ENCODE results near the gene KIAA0408. TPM values are rescaled to one million over a fixed set of nuclear protein-coding genes. Genes with fewer than 3 reads are reported as not detected.

The KIAA0408 gene
- total RNA-seq, 1 experiment from 2014 or later: 0.25 TPM

- ChIA-PET RAD21 (ENCODE audit: low non-redundant PET in 1 of 2, low total read pairs in 2 of 2, uncharacterized antibody in 2 of 2, unreplicated experiment in 2 of 2) (no interaction called here), CTCF (interaction anchor here (0.6 kb wide), 1 partner anchor 10 kb away, joined by 3 read pairs; no protein-coding TSS in a partner anchor), POLR2A (no interaction called here)
- TF ChIP-seq ELF1 (IDR thresholded peaks at IDR 0.05; ENCODE audit: borderline replicate concordance, low read depth) (no peak), CEBPB (IDR thresholded peaks at IDR 0.05; ENCODE audit: low read depth) (no peak), ATF3 (IDR thresholded peaks at IDR 0.05) (no peak), SRF (IDR thresholded peaks at IDR 0.05; ENCODE audit: low read depth) (no peak), MAX (IDR thresholded peaks at IDR 0.05) (no peak), CTCF (IDR thresholded peaks at IDR 0.05 in 2 of 3, conservative IDR thresholded peaks at IDR 0.05 in 1 of 3; ENCODE audit: borderline replicate concordance in 1 of 3, insufficient read depth in 1 of 3, low read depth in 2 of 3, low read length in 2 of 3) (no peak)
- Histone ChIP-seq H4K20me1 (ENCODE audit: insufficient read depth) (no peaks in the 10 kb centered on the region), H3K27ac (ENCODE audit: low read depth, low read length) (no peak overlapping the region), H3K4me1 (ENCODE audit: control insufficient read depth in 1 of 2, insufficient read depth in 2 of 2, low read length in 2 of 2) (no peaks in the 10 kb centered on the region), H3K27me3 (ENCODE audit: insufficient read depth, low read length) (no peaks in the 10 kb centered on the region), H3K36me3 (ENCODE audit: control insufficient read depth in 1 of 2, insufficient read depth in 2 of 2, low read length in 2 of 2) (no peaks in the 10 kb centered on the region), H3K9me3 (ENCODE audit: control insufficient read depth in 1 of 2, insufficient read depth in 1 of 2, low read depth in 1 of 2, low read length in 2 of 2) (no peaks in the 10 kb centered on the region), H3K4me2 (ENCODE audit: low read length) (no peak overlapping the region), H2AFZ (ENCODE audit: low read depth, low read length, poor library complexity, severe bottlenecking) (no peak overlapping the region), H3K9me2 (ENCODE audit: insufficient read depth) (no peaks in the 10 kb centered on the region), H3K79me2 (ENCODE audit: insufficient read depth, low read length) (no peaks in the 10 kb centered on the region), H3K4me3 (replicated peaks in 1 of 2; ENCODE audit: low read depth in 1 of 2, low read length in 2 of 2) (no peak overlapping the region), H3K9ac (ENCODE audit: low read length) (no peak overlapping the region)
- no TSS peak for BruUV-seq (replicated peaks)
- DNase-seq (ENCODE audit: low read depth, low spot score) (no peak), ATAC-seq (no peak)
- intact Hi-C loops (cut with micrococcal nuclease): no loop called here
Observed at GRCh38 chr6:127452803-127453202, 6.4 kb downstream of the KIAA0408 start.

- H3K27ac ChIP-seq (ENCODE audit: low read depth, low read length): no peak overlapping the region
- H3K9me2 ChIP-seq (ENCODE audit: insufficient read depth): no peaks in the 10 kb centered on the region
- BruUV-seq (replicated peaks): no TSS peak
- TF ChIP-seq SP1 (IDR thresholded peaks at IDR 0.05; ENCODE audit: low read depth) (no peak), RAD21 (IDR thresholded peaks at IDR 0.05; ENCODE audit: low read depth) (no peak), ZBTB33 (IDR thresholded peaks at IDR 0.05; ENCODE audit: extremely low read depth, insufficient replicate concordance, low read length) (no peak), ZNF274 (IDR thresholded peaks at IDR 0.05; ENCODE audit: low read depth, low read length) (no peak), ZFX (IDR thresholded peaks at IDR 0.05) (no peak), YY1 (IDR thresholded peaks at IDR 0.05; ENCODE audit: extremely low read depth, insufficient replicate concordance, low read depth, low read length) (no peak)
- ChIA-PET POLR2A (no interaction called here), RAD21 (ENCODE audit: low non-redundant PET in 1 of 2, low total read pairs in 2 of 2, uncharacterized antibody in 2 of 2, unreplicated experiment in 2 of 2) (no interaction called here), CTCF (no interaction called here)
- no peak overlapping the region for H3K4me2 ChIP-seq (ENCODE audit: low read length)
- no peaks in the 10 kb centered on the region for H3K27me3 ChIP-seq (ENCODE audit: insufficient read depth, low read length)
- H3K4me3 ChIP-seq (replicated peaks in 1 of 2; ENCODE audit: low read depth in 1 of 2, low read length in 2 of 2): no peak overlapping the region
- no peak overlapping the region for H3K9ac ChIP-seq (ENCODE audit: low read length)
- no peak for ATAC-seq
- no peaks in the 10 kb centered on the region for H3K36me3 ChIP-seq (ENCODE audit: control insufficient read depth in 1 of 2, insufficient read depth in 2 of 2, low read length in 2 of 2)
- H3K79me2 ChIP-seq (ENCODE audit: insufficient read depth, low read length): no peaks in the 10 kb centered on the region
- no peaks in the 10 kb centered on the region for H3K9me3 ChIP-seq (ENCODE audit: control insufficient read depth in 1 of 2, insufficient read depth in 1 of 2, low read depth in 1 of 2, low read length in 2 of 2)
- no peak for DNase-seq (ENCODE audit: low read depth, low spot score)
- H3K4me1 ChIP-seq (ENCODE audit: control insufficient read depth in 1 of 2, insufficient read depth in 2 of 2, low read length in 2 of 2): no peaks in the 10 kb centered on the region
- intact Hi-C loops (cut with micrococcal nuclease): no loop called here
- H2AFZ ChIP-seq (ENCODE audit: low read depth, low read length, poor library complexity, severe bottlenecking): no peak overlapping the region
- H4K20me1 ChIP-seq (ENCODE audit: insufficient read depth): no peaks in the 10 kb centered on the region
Observed at GRCh38 chr6:127451388-127451787, 7.8 kb downstream of the KIAA0408 start.
